GM12875 (cell line): Measurements from ENCODE around the gene CRYZL1.

Experiments
- H3K4me3 ChIP-seq: one replicate; pipeline ENCODE4 v1.5.1; 2011; ENCODE audit warnings: low read depth, low read length, control low read depth
- TF ChIP-seq, protein P1 (sequence below): IDR thresholded peaks from 2 replicates; pipeline ENCODE4 v1.5.1; 2011; ENCODE audit warnings: low read depth, mild to moderate bottlenecking, control low read depth, inconsistent platforms, low read length, moderate library complexity, borderline replicate concordance; ENCODE audit not compliant: insufficient read depth

Gene CRYZL1

DNA sequence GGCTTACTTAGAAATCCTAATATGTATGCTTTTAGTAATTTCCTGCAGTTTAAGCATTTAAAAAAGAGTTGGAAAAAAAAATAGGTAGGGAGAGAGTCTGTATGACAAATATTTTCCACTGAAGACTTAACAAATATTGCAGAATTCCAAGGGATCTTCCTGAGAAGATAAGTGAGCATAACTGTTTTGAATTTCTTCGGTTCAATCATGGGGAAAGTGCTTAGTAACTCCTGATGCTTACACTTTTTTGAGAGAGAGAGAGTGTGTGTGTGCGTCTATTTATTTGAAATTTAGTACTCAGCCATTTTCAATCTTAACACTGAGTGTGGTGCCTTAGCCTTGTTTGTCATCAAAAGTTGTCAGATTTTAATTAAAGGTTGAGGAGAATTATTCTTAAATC is 80.2 kb downstream of the CRYZL1 start:
- H3K4me3 ChIP-seq, result no peak overlapping the region
- TF ChIP-seq, protein P1, sequence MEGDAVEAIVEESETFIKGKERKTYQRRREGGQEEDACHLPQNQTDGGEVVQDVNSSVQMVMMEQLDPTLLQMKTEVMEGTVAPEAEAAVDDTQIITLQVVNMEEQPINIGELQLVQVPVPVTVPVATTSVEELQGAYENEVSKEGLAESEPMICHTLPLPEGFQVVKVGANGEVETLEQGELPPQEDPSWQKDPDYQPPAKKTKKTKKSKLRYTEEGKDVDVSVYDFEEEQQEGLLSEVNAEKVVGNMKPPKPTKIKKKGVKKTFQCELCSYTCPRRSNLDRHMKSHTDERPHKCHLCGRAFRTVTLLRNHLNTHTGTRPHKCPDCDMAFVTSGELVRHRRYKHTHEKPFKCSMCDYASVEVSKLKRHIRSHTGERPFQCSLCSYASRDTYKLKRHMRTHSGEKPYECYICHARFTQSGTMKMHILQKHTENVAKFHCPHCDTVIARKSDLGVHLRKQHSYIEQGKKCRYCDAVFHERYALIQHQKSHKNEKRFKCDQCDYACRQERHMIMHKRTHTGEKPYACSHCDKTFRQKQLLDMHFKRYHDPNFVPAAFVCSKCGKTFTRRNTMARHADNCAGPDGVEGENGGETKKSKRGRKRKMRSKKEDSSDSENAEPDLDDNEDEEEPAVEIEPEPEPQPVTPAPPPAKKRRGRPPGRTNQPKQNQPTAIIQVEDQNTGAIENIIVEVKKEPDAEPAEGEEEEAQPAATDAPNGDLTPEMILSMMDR, result no peak

DNA sequence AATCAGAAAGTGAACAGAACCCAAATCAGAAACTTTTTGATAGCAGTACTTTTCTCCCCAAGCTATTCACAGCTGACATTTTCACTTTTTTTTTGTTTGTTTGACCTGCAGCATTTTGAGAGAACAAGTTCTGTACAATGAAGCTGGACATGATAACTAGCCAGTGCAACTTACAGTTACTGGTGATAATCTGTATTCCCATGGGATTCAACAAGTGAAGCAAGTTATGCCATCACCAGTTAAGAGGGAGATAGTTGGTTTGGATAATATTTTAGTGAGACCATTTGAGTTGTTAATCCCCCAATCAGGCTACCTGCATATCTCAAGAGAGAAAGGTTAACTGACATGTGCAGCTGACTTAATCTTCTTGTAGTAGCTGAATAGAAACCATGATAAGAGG is 80.6 kb downstream of the CRYZL1 start:
- no peak overlapping the region for H3K4me3 ChIP-seq
- TF ChIP-seq, protein P1, result no peak

DNA sequence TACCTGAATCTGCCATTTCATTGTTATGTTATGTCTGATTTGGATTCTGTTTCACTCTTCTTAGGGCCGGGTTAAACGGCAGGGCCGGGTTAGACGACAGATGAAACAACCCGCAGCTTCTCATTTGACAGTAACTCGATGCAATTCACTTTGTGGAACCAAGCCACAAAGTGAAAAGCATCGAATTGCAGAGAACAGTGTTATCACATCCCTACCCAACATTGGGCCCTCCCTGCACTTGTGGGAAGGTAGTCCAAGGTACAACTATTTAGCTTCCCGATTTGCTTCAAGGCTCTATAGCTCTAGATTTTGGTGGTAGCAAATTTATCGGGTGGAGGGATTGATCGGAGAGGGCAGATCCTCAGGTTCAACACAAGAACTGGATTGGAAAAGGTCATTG is 81.7 kb downstream of the CRYZL1 start:
- H3K4me3 ChIP-seq, result no peak overlapping the region
- TF ChIP-seq, protein P1, result no peak

DNA sequence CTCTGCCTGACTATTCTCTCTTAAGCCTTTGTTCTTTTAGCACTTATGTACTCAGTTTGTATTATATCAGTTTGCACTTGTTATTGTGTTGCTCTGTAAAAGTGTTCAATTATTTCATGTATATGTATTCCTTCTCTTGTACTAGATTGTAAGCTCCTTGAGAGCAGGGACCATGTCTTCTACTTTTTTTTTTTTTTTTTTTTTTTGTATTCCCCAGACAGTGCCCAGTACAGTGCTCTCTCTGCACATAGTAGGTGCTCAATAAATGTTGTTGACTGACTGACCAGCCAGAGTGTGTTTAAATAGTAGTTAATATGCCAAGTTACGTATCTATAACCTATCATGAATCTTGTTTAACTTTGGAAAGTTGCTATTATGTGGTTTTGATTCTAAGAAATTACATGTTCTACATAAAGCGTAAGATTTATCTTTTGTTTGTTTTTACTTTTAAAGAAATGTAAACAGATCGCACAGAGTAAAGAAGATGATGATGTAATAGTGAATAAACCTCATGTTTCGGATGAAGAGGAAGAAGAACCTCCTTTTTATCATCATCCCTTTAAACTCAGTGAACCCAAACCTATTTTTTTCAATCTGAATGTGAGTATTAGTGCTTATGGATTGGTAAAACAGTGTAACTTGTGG is 82.6 kb downstream of the CRYZL1 start:
- no peak overlapping the region for H3K4me3 ChIP-seq

DNA sequence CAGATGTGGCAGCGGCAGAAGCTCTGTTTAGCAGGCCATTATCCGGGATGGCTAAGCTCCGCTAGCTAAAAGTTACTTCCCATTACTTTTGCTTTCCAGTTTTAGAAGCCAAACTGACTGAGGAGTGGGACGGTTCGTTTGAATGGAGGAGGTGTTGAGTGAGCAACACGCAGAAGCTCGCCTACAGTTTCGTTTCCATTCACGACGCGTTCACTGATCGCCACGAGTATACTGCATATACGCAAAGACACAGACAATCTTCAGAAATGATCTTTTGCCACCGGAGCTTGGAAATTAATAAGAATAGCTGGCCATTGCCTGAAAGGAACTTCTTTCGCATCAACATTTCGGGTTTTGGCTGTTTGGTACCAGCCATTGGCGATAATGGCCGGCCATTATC is 84.1 kb downstream of the CRYZL1 start:
- TF ChIP-seq, protein P1, result no peak
- H3K4me3 ChIP-seq, result no peak overlapping the region

More for the DNA sequence above, 82.6 kb downstream of the CRYZL1 start:
- TF ChIP-seq, protein P1, result no peak

DNA sequence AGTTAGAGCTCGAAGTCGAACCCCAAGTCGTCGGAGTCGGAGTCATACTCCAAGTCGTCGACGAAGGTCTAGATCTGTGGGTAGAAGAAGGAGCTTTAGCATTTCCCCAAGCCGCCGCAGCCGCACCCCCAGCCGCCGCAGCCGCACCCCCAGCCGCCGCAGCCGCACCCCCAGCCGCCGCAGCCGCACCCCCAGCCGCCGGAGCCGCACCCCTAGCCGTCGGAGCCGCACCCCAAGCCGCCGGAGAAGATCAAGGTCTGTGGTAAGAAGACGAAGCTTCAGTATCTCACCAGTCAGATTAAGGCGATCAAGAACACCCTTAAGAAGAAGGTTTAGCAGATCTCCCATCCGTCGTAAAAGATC is 86.6 kb downstream of the CRYZL1 start:
- TF ChIP-seq, protein P1, result no peak
- no peak overlapping the region for H3K4me3 ChIP-seq

DNA sequence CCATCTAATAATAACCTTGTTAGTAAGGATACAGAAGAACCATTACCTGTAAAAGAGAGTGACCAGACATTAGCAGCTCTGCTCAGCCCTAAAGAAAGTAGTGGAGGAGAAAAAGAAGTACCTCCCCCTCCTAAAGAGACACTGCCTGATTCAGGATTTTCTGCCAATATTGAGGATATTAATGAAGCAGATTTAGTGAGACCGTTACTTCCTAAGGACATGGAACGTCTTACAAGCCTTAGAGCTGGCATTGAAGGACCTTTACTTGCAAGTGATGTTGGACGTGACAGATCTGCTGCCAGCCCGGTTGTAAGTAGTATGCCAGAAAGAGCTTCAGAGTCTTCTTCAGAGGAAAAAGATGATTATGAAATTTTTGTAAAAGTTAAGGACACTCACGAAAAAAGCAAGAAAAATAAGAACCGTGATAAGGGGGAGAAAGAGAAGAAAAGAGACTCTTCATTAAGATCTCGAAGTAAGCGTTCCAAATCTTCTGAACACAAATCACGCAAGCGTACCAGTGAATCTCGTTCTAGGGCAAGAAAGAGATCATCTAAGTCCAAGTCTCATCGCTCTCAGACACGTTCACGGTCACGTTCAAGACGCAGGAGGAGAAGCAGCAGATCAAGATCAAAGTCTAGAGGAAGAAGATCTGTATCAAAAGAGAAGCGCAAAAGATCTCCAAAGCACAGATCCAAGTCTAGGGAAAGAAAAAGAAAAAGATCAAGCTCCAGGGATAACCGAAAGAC is 87.1 kb downstream of the CRYZL1 start:
- H3K4me3 ChIP-seq, result no peak overlapping the region
- TF ChIP-seq, protein P1, result no peak
